ENCODE results near the gene OR51D1.

The OR51D1 gene

GRCh38 chr11:4644233-4644632 lies 7.0 kb downstream of the OR51D1 start:
- no peak overlapping the region for H3K4me3 ChIP-seq (ENCODE audit: low read length)
- TF ChIP-seq, protein P1, sequence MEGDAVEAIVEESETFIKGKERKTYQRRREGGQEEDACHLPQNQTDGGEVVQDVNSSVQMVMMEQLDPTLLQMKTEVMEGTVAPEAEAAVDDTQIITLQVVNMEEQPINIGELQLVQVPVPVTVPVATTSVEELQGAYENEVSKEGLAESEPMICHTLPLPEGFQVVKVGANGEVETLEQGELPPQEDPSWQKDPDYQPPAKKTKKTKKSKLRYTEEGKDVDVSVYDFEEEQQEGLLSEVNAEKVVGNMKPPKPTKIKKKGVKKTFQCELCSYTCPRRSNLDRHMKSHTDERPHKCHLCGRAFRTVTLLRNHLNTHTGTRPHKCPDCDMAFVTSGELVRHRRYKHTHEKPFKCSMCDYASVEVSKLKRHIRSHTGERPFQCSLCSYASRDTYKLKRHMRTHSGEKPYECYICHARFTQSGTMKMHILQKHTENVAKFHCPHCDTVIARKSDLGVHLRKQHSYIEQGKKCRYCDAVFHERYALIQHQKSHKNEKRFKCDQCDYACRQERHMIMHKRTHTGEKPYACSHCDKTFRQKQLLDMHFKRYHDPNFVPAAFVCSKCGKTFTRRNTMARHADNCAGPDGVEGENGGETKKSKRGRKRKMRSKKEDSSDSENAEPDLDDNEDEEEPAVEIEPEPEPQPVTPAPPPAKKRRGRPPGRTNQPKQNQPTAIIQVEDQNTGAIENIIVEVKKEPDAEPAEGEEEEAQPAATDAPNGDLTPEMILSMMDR (conservative IDR thresholded peaks at IDR 0.05; ENCODE audit: low read length): no peak
- no peak for DNase-seq (ENCODE audit: low read depth)

DNA sequence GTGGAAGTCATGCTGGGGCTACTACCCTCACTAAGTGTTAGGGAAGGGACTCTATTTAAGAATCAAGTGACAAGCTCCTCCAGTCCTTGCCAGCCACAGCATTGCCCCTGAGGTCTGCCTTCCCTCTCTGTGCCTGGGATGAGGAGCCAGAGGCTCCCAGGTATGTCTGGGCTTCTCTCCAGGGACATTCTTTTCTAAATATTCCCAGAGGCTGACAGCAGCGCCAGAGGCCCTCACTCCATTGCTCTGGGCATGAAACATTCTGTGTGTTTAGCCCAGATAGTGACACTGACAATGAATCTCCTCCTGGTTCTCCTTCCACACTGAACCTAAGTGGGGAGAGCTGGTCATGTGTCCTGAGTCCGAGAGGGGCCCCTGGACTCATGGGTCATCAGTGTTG lies 8.7 kb downstream of the OR51D1 start:
- TF ChIP-seq, protein P1 (conservative IDR thresholded peaks at IDR 0.05; ENCODE audit: low read length): no peak
- no peak for DNase-seq (ENCODE audit: low read depth)
- no peak overlapping the region for H3K4me3 ChIP-seq (ENCODE audit: low read length)

- no peak overlapping the region for H3K4me3 ChIP-seq (ENCODE audit: low read length)
- TF ChIP-seq, protein P1 (conservative IDR thresholded peaks at IDR 0.05; ENCODE audit: low read length): no peak
Observed at GRCh38 chr11:4647766-4648165, 10.5 kb downstream of the OR51D1 start.

DNA sequence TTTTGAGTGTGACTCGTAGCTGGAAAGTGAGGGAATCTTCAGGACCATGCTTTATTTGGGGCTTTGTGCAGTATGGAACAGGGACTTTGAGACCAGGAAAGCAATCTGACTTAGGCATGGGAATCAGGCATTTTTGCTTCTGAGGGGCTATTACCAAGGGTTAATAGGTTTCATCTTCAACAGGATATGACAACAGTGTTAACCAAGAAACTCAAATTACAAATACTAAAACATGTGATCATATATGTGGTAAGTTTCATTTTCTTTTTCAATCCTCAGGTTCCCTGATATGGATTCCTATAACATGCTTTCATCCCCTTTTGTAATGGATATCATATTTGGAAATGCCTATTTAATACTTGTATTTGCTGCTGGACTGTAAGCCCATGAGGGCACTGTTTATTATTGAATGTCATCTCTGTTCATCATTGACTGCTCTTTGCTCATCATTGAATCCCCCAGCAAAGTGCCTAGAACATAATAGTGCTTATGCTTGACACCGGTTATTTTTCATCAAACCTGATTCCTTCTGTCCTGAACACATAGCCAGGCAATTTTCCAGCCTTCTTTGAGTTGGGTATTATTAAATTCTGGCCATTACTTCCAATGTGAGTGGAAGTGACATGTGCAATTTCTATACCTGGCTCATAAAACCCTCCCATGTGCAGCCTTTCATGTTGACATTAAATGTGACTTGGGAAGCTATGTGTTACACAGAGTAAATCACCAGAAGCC lies 17.5 kb downstream of the OR51D1 start:
- no peak for DNase-seq (ENCODE audit: low read depth)
- TF ChIP-seq, protein P1 (conservative IDR thresholded peaks at IDR 0.05; ENCODE audit: low read length): no peak
- H3K4me3 ChIP-seq (ENCODE audit: low read length): no peak overlapping the region

More at GRCh38 chr11:4647766-4648165, 10.5 kb downstream of the OR51D1 start:
- no peak for DNase-seq (ENCODE audit: low read depth)

GRCh38 chr11:4658629-4659445 lies 21.6 kb downstream of the OR51D1 start:
- TF ChIP-seq, protein P1 (conservative IDR thresholded peaks at IDR 0.05; ENCODE audit: low read length): no peak
- no peak overlapping the region for H3K4me3 ChIP-seq (ENCODE audit: low read length)
- no peak for DNase-seq (ENCODE audit: low read depth)

GRCh38 chr11:4662876-4663275 lies 25.6 kb downstream of the OR51D1 start:
- H3K4me3 ChIP-seq (ENCODE audit: low read length): no peak overlapping the region
- TF ChIP-seq, protein P1 (conservative IDR thresholded peaks at IDR 0.05; ENCODE audit: low read length): no peak
- DNase-seq (ENCODE audit: low read depth): no peak
